ENCODE measurements around the gene KRT74. TPM values are rescaled to one million over a fixed set of nuclear protein-coding genes. Genes with fewer than 3 reads are reported as not detected.

The KRT74 gene
- total and polyA plus RNA-seq, 2 of the 13 experiments (the other 11 are each of a cell fraction or from before 2014, with no cell fraction given): not detected

DNA sequence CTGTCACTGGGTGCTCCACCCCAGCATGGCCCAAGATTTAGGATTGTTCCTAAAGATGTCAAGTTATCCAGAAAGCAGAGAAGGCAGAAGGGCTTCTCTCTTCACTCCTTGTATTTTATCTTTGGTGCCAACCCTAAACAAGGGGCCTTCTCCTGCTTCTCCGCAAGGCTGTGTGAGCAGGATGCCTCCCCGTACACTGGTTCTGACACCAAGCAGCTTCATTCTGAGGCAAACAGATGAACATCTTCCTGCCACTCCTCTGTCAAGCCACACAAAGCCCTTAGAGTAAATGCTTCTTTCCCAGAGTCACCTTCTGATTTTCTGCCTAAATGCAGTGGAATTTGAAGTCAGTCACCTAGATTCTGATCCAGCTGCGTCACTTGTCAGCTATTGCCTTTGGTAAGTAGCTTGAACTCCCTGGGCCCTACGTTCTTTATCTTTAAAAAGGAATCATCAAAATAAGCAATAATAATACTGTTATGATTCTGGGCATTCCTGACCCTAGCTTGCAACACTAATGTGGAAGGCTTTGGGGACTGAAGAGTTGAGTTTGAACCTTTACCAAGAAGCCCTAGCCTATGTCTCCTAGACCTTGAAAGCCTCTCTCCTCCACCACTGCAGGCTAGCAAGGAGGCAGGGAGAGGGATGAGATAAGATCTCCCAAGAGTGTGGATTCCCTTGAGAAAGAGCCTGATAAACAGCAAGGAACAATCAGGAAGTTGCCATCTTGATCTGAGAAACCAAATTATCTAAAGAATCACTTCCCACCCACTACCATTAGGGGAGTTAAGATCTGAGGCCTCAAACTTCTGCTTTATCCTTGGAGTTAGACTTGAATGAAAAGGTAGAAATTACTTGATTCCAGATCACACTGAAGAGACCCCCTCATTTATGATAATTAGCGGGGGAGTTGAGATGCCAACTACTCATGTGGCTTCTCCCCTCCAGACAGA is 39.1 kb upstream of the KRT74 start:
- ChIA-PET CTCF (ENCODE audit: low intra/inter-chr PET ratio, low total read pairs) (no interaction called here), POLR2A (no interaction called here)
- no peak for ATAC-seq
- no TSS peak for BruUV-seq (replicated peaks)
- Histone ChIP-seq H2AFZ (ENCODE audit: low read length) (no peak overlapping the region), H3K4me1 (ENCODE audit: insufficient read depth, low read length) (no peaks in the 10 kb centered on the region), H3K4me2 (ENCODE audit: low read depth, low read length) (no peak overlapping the region), H3K36me3 (replicated peaks in 1 of 2; ENCODE audit: control insufficient read depth in 1 of 2, insufficient read depth in 2 of 2, low read length in 2 of 2) (no peaks in the 10 kb centered on the region), H3K27me3 (ENCODE audit: control insufficient read depth in 1 of 2, insufficient read depth in 2 of 2, low read length in 2 of 2) (peaks cover 4 to 43% of the 10 kb centered on the region in 2 experiments; a peak in 3 of 5 replicates), H3K4me3 (replicated peaks in 1 of 3; ENCODE audit: insufficient read depth in 1 of 3, low read depth in 2 of 3, low read length in 3 of 3) (no peak overlapping the region), H4K20me1 (ENCODE audit: insufficient read depth, low read length) (no peaks in the 10 kb centered on the region), H3K27ac (ENCODE audit: extremely low read length, insufficient read depth, low read length) (no peak overlapping the region), H3K79me2 (ENCODE audit: insufficient read depth, low read length) (no peaks in the 10 kb centered on the region), H3K9ac (ENCODE audit: insufficient read depth, low read depth, low read length) (no peak overlapping the region), H3K9me3 (ENCODE audit: low read length) (no peaks in the 10 kb centered on the region)
- DNase-seq (ENCODE audit: low spot score): no peak
- intact Hi-C loops (cut with micrococcal nuclease; ENCODE audit: unreplicated experiment): no loop called here
- TF ChIP-seq ATF7-NPFF (CRISPR knock-in tag; IDR thresholded peaks at IDR 0.05; ENCODE audit: low read depth): no peak
- no peak for TF ChIP-seq ZNF615 (CRISPR knock-in tag; IDR thresholded peaks at IDR 0.05; ENCODE audit: borderline replicate concordance)
- no peak for TF ChIP-seq HNRNPLL (IDR thresholded peaks at IDR 0.05; ENCODE audit: low read depth, low read length, poor library complexity, severe bottlenecking)
- TF ChIP-seq FOXK2 (IDR thresholded peaks at IDR 0.05): no peak
- no peak for TF ChIP-seq HIC2 (CRISPR knock-in tag; IDR thresholded peaks at IDR 0.05; ENCODE audit: low read depth)
- TF ChIP-seq TAF15 (IDR thresholded peaks at IDR 0.05; ENCODE audit: low read depth, low read length, poor library complexity, severe bottlenecking): no peak
- TF ChIP-seq ZNF607 (CRISPR knock-in tag; IDR thresholded peaks at IDR 0.05; ENCODE audit: borderline replicate concordance): no peak
- TF ChIP-seq MED1 (CRISPR knock-in tag; IDR thresholded peaks at IDR 0.05): no peak
- WGBS (ENCODE audit: low lambda C conversion rate): 14% methylated on average over 4 of the region's 5 CpGs
- FAIRE-seq: no peak
- in situ Hi-C loops (cut with HindIII; ENCODE audit: extremely low pct_ligation_motif_present, low pct_unique_long_range_greater_than_20kb): no loop called here

All from HepG2 (cell line).